Measurements from ENCODE around the gene KCNH6. TPM values are rescaled to one million over a fixed set of nuclear protein-coding genes. Genes with fewer than 3 reads are reported as not detected.

KCNH6 gene
- polyA plus RNA-seq, 3 donors = 1.7 to 2.7 (median 2.3) TPM

DNA sequence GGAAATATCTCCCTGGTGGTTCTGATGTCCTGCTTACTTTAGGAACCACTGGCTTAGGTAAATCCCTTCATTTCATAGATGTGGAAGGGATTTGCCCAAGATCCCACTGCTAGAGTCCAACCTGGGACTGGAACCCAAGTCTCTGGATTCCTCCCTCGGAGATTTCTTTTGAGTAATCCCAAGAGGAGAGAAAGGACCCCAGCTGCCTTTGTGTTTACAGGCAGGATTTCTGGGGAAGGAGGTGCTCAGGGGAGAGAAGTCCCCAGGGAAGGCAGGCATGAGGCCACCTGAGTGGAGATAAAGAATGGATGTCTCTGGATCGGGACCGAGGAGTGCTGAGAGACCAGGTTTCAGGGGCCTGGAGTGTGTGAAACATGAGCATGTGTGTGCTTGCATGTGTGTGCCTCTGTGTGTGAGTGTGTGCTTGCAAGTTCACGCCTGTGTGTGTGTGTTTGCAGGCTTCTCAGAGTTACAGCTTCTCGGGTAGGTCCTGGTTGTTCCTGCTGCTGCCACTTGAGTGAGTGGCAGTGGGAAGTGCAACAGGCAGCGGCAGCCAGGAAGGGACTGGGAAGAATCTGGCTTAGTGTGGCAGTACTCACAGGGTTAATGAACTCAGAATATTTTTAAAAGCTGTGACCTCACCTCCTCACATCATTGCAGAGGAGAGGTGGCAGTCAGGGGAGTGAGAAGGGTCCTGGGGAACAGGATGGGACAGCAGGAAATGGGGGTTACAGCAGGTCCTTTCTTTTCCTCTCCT is 2.2 kb downstream of the KCNH6 start:
- DNase-seq (ENCODE audit: extremely low read depth in 1 of 11, low read depth in 9 of 11, low spot score in 4 of 11) = no peak

DNA sequence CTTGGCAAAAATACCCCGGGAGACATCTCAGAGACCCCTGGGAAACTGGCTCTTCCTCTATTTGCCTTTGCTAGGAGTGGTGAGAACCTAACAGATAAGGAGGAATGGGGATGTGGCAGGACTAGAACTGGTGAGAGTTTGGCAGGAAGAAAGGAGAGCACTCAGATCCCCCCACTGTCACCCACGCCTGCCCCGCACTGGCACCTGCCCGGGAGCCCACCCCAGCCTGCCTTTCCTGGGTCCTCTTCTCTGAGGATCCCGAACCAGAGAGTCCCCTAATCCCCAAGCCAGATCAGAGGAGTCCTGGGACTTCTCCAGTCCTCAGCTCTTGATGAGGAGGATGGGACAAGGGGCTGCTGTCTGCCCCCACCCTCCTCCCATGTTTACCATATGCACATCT is 3.7 kb downstream of the KCNH6 start:
- DNase-seq (ENCODE audit: extremely low read depth in 1 of 11, low read depth in 9 of 11, low spot score in 4 of 11) = no peak

DNA sequence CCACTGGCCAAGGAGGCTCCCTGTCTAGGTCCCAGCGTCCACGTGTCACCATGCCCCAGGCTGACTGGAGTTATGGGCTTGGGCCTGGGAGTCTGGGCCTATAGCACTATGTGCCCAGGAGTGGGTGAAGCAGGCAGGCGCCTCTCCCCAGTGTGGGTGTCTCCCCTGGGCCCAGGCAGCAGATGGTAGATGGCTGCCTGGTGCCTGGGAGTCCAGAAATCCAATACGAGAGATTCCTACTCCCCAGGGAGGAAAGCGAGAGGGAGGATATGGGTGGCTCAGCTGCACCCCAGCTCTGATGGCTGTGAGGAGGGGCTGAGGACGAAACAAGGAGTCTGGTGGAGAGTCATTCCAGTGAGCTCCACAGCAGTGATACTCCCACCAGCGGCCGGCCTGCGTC is 5.0 kb downstream of the KCNH6 start:
- DNase-seq (ENCODE audit: extremely low read depth in 1 of 11, low read depth in 9 of 11, low spot score in 4 of 11) = no peak

DNA sequence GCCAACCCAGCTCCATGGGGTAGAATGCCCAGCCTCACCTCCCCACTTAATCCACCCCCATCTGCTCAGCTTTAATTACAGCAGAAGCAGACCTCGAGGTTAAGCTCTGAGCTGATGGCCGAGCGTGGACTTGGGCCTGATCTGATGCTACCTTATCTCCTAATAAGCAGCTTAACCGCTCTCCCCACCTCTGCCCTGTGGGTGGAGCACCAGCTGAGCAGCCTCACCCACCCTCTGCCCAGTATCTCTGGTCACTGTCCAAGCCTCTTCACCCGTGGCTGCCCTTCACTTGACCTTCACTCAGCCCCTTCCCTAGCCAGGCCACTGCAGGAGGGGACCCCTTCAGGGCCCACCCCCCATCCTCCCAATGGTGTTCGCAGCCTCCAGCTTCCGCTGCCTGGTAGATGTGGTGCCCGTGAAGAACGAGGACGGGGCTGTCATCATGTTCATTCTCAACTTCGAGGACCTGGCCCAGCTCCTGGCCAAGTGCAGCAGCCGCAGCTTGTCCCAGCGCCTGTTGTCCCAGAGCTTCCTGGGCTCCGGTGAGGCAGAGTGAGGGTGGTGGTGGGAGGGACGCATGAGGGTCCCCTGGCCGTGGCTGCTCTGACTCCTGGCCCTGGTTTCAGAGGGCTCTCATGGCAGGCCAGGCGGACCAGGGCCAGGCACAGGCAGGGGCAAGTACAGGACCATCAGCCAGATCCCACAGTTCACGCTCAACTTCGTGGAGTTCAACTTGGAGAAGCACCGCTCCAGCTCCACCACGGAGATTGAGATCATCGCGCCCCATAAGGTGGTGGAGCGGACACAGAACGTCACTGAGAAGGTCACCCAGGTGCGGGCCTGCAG is 6.8 kb downstream of the KCNH6 start:
- DNase-seq (ENCODE audit: extremely low read depth in 1 of 11, low read depth in 9 of 11, low spot score in 4 of 11) = no peak

GRCh38 chr17:63530557-63531021 is 7.4 kb downstream of the KCNH6 start:
- no peak for DNase-seq (ENCODE audit: extremely low read depth in 1 of 11, low read depth in 9 of 11, low spot score in 4 of 11)

DNA sequence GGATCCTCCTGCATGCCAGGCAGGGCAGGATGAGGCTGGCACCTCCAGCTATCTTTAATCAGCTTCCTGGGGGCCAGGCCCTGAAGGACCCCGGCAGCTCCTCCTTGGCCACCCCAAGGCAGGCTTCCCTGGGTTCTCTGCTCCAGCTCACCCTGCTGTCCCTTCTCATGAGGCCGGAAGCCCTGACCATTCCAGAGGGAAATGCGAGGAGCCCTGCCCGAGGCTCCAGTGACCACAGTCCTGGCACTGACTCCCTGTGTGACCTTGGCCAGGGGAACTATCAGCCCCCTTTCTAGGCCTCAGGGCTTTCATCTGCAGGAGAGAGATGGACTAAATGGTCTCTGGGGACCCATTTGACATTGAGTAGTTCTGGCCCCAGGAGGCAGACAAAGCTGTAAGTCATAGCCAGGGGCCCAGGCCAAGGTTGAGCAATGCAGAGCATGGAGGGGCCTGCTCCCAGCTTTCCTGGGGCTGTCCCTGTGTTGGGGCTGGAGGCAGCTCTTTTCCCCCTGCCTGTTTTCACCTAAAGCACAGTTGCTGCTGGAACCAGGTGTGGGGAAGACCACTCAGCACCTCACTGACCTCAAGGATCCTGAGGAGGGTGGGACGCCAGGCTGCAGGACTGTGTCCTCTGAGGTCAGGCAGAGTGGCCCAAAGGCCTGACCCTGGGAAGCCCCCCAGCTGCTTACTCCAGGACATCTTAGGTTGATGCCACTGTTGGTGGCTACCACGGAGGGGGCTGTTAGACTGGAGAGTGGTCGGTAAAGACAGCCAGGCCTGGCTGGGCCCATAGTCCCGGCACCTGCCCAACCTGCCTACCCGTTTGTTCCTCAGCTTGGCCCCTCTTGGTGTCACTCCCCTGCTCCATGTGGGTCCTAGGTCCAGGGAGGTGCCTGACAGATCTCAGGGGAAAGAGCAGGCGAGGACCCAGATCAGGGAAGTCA is 8.1 kb downstream of the KCNH6 start:
- no peak for DNase-seq (ENCODE audit: extremely low read depth in 1 of 11, low read depth in 9 of 11, low spot score in 4 of 11)

DNA sequence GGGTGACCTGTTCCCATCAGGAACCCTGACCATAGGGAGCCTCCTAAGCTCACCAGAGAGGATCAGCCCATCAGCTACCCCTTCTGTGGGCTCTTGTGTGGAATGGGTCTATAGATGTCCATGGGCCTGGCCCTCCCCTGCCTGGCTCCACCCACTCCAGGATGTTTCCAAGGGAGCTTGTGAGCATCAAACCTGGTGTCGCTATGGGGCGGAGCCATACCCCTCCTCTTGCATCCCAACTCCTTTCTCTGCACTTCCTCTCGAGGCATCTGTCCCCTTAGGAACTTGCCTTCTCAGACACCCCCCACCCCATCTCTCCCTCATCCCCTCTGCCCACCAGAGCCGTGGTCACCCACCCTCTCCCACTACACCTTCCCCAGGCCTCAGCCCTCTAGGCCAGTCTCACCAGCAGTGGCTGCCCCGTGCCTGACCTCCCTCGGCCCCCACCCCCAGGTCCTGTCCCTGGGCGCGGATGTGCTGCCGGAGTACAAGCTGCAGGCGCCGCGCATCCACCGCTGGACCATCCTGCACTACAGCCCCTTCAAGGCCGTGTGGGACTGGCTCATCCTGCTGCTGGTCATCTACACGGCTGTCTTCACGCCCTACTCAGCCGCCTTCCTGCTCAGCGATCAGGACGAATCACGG is 10.4 kb downstream of the KCNH6 start:
- DNase-seq (ENCODE audit: extremely low read depth in 1 of 11, low read depth in 9 of 11, low spot score in 4 of 11) = no peak

- no peak for DNase-seq (ENCODE audit: extremely low read depth in 1 of 11, low read depth in 9 of 11, low spot score in 4 of 11)
Measured at GRCh38 chr17:63534078-63534570, 11.0 kb downstream of the KCNH6 start.

DNA sequence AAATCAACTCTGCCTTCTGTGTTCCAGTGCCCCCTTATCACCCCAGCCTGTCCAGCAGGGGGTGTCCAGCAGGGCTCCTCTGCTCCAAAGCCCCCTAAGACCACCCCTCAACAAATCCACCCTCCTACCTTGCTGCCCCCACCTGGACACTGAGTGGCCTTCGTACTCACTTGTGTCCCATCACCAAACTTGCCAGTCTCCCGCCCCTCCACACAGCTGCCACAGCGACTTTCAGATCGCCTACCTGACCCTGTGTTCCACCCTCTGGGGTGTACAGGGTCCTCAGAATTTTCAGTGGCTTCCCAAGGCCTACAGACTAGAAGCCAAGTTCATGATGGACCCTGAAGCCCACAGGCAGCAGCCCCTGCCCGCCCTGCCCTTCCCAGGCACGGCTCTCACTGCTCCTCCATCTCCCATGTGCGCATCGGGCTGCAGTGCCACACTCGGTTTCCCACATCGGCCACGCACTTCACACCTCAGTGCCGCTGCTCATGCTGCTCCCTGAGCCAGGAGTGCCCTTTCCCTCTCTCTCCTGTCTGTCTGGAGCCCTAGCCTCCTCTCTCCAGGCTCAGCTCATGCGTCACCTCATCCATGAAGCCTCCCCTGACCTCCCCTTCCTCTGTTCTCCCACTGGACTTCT is 11.8 kb downstream of the KCNH6 start:
- DNase-seq (ENCODE audit: extremely low read depth in 1 of 11, low read depth in 9 of 11, low spot score in 4 of 11) = no peak

DNA sequence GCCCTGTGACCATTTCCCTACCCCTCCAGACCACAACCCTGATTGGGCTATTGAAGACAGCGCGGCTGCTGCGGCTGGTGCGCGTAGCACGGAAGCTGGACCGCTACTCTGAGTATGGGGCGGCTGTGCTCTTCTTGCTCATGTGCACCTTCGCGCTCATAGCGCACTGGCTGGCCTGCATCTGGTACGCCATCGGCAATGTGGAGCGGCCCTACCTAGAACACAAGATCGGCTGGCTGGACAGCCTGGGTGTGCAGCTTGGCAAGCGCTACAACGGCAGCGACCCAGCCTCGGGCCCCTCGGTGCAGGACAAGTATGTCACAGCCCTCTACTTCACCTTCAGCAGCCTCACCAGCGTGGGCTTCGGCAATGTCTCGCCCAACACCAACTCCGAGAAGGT is 12.5 kb downstream of the KCNH6 start:
- DNase-seq (ENCODE audit: extremely low read depth in 1 of 11, low read depth in 9 of 11, low spot score in 4 of 11) = no peak

DNA sequence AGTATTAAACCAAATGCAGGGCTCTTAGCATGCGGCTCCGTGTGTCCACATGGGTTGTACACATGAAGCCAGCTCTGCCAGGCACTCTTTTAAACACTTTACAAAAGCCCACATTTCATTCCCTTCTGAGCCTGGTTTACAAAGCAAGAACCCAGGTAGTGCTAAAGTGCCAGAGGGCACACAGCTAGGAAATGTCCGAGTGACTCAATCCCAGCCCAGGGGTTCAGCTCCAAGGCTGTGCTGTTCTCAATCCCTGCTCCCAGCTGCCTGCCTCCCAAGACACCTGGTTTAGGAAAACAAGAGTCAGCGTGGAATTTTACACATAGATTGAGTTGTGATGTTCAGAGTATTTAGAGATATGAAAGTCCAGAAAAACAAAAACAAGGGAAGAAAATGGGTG is 13.8 kb downstream of the KCNH6 start:
- DNase-seq (ENCODE audit: extremely low read depth in 1 of 11, low read depth in 9 of 11, low spot score in 4 of 11) = no peak

DNA sequence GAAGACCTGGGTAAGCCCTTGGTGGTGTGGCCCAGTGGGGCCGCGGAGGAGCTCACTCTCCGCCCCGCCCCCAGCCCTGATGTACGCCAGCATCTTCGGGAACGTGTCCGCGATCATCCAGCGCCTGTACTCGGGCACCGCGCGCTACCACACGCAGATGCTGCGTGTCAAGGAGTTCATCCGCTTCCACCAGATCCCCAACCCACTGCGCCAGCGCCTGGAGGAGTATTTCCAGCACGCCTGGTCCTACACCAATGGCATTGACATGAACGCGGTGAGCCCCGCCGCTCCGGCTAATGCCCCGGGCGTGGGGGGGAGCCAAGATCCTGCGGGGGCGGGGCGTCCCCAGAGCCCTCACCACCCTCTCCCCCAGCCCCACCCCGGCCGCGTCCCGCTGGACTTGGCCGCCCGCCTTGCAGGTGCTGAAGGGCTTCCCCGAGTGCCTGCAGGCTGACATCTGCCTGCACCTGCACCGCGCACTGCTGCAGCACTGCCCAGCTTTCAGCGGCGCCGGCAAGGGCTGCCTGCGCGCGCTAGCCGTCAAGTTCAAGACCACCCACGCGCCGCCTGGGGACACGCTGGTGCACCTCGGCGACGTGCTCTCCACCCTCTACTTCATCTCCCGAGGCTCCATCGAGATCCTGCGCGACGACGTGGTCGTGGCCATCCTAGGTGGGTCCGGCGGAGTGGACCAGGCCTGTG is 15.0 kb downstream of the KCNH6 start:
- DNase-seq (ENCODE audit: extremely low read depth in 1 of 11, low read depth in 9 of 11, low spot score in 4 of 11) = peak in 1 of 11 donors; percentile 27

DNA sequence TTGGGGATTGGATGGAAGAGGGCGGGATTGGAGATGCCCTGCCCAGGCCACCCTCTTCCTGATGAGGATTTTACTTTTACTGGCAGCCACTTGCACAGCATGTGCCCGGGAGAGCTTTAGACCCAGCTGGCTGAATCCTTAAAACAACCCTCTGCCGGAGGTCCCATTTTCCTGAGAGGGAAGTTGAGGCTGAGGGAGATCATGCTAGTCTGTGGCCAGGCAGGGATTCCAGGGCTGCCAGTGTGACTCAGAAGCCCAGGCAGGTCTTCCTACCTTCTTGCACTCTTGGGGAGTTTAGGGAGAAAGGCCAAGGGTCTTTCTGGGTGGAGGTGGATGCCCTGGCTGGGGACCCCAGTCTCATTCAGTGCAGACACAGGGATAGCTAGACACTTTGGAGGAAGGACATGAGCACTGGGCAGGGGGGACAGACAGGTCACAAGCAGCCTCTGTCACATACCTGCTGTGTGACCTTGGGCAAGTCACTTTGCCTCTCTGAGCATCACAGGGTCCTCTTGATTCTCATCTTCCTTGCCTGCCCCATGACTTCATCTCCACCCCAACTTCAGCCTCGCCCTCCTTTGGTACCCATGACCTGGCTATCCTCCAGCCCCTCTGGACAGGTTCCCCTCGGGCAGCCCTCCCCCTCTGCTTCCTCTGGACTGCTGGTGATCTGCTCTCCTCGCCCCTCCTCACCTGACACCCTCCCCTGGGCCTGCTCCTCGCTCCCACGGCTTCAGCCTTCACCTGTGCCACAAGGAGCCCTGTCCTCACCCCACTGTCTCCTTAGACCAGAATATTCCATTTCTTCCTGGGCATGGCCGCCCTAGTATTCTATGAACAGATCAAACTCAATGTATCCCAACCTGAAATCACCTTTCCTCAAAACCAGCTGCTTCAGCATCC is 15.8 kb downstream of the KCNH6 start:
- no peak for DNase-seq (ENCODE audit: extremely low read depth in 1 of 11, low read depth in 9 of 11, low spot score in 4 of 11)

- no peak for DNase-seq (ENCODE audit: extremely low read depth in 1 of 11, low read depth in 9 of 11, low spot score in 4 of 11)
Measured at GRCh38 chr17:63540590-63540989, 17.4 kb downstream of the KCNH6 start.

DNA sequence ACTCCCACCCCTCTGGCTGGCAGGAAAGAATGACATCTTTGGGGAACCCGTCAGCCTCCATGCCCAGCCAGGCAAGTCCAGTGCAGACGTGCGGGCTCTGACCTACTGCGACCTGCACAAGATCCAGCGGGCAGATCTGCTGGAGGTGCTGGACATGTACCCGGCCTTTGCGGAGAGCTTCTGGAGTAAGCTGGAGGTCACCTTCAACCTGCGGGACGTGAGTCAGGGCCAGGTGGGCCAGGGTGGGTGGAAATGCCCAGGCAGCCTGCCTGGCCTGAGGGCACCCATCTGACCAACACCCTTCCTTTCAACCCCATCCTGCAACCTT is 19.0 kb downstream of the KCNH6 start:
- DNase-seq (ENCODE audit: extremely low read depth in 1 of 11, low read depth in 9 of 11, low spot score in 4 of 11) = no peak

DNA sequence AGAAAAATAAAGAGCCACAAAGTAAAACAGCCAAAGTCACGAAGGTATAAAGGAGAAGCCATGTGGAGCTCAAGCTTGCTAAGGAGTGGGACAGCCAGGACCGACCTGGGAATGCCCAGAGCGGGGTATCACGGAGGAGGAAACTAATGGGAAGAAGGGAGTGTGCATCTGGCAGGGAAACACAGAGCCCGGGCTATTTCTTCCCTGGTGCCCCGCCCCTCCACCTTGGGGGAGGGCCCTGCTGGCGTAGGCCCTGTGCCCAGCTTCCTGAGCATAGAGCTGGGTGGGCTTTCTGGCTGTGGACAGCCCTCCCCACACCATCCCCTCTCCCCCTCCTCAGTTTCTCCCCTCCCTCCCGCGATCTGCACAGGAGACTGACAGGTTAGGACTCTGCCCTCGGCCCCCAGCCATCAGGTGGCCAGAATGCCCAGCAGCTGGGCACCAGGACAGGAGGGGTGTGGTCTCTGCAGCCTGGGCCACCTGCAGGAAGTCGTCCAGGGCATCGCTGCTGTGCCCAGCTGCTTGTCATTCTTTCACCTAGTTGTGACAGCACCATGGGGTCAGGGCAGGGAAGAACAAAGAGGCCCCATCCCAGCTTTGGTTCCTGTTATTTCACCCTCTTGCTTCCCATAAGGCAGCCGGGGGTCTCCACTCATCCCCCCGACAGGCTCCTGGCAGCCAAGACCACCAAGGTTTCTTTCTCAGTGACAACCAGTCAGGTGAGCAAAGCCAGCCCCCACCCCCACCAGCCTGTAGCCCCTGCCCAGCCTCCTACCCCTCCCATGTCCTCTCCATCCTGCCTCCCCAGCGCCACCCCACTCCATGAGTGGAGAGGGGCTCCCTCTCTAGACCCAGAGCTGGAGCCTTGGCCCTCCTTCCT is 20.0 kb downstream of the KCNH6 start:
- no peak for DNase-seq (ENCODE audit: extremely low read depth in 1 of 11, low read depth in 9 of 11, low spot score in 4 of 11)

All from renal cortex interstitium (tissue), 11 donors.